A549 (cell line): ENCODE data around the gene LHX1. TPM values are rescaled to one million over a fixed set of nuclear protein-coding genes. Genes with fewer than 3 reads are reported as not detected.

Experiments used
- ATAC-seq, 2 experiments: fragments of 200-7000 bp in 1 of 2; fragments of >200 bp in 1 of 2; cut with Nextera tagmentation in 1 of 2; cut with Tn5 transposase in 1 of 2; 3 replicates each; pipeline versions ENCODE4 v1.8.0 to v1.9.1; 2018 to 2020; ENCODE audit warnings: mild to moderate bottlenecking in 1 of 2, moderate library complexity in 1 of 2
- CTCF ChIA-PET: fragments of 300-600 bp; sonication (Branson Sonifier 250); formaldehyde crosslinking; extraction: SDS; loops from one replicate; lab custom pipeline; 2021; ENCODE audit warnings: antibody characterized with exemption, inconsistent platforms; lab: Yijun Ruan, JAX
- POLR2A ChIA-PET: fragments of 350-600 bp; formaldehyde crosslinking; extraction: SDS; loops from one replicate; lab custom pipeline; 2021; ENCODE audit warnings: antibody characterized with exemption, inconsistent platforms; lab: Yijun Ruan, JAX
- DNase-seq, 2 experiments: peaks; one replicate each; pipeline versions ENCODE4 v3.0.0 to v3.0.0-alpha.2; 2011 to 2016; ENCODE audit warnings: low read depth in 1 of 2, low spot score in 1 of 2
- FAIRE-seq: peaks from 2 replicates; lab custom pipeline; 2011; peaks lifted over from hg19 to GRCh38; lab: Jason Lieb, UNC
- H3K27ac ChIP-seq, 2 experiments: fragments of >200 bp; sonication (Bioruptor Twin); formaldehyde crosslinking; 3 replicates each; pipeline ENCODE4 v1.5.1; 2016 to 2017
- H3K4me1 ChIP-seq: fragments of >200 bp; sonication (Bioruptor Twin); formaldehyde crosslinking; 3 replicates; pipeline ENCODE4 v1.6.1; 2016
- H3K4me2 ChIP-seq: fragments of >200 bp; sonication (Bioruptor Twin); formaldehyde crosslinking; 3 replicates; pipeline ENCODE4 v1.6.1; 2016
- H3K4me3 ChIP-seq: fragments of >200 bp; sonication (Bioruptor Twin); formaldehyde crosslinking; 3 replicates; pipeline ENCODE4 v1.5.1; 2016
- H3K9me3 ChIP-seq: fragments of >200 bp; sonication (Bioruptor Twin); formaldehyde crosslinking; 3 replicates; pipeline ENCODE4 v1.6.1; 2016
- CBX2 ChIP-seq: fragments of 200-600 bp; sonication (generic); IDR thresholded peaks from 2 replicates; pipeline ENCODE4 v1.6.1; 2016; ENCODE audit warnings: low read depth, mild to moderate bottlenecking, borderline replicate concordance
- CBX8 ChIP-seq: fragments of 200-600 bp; sonication (generic); IDR thresholded peaks from 2 replicates; pipeline ENCODE4 v1.6.1; 2016
- CHD4 ChIP-seq: fragments of 200-600 bp; sonication (generic); IDR thresholded peaks from 2 replicates; pipeline ENCODE4 v1.6.1; 2016; ENCODE audit warnings: antibody characterized with exemption, mild to moderate bottlenecking, borderline replicate concordance
- FOSL2 ChIP-seq, 2 experiments: fragments of 450-650 bp in 1 of 2; fragments of >200 bp in 1 of 2; sonication (Bioruptor Twin) in 1 of 2; formaldehyde crosslinking; IDR thresholded peaks; 2 replicates each; pipeline versions ENCODE4 v1.5.0 to v1.6.1; 2016 to 2020; ENCODE audit warnings: mild to moderate bottlenecking in 1 of 2, moderate library complexity in 1 of 2
- HOXB5 ChIP-seq: fragments of 250-450 bp; sonication (Bioruptor Pico); IDR thresholded peaks from 2 replicates; pipeline ENCODE4 v1.5.0; 2020; ENCODE audit warnings: mild to moderate bottlenecking, moderate library complexity
- KDM1A ChIP-seq: fragments of 200-600 bp; sonication (generic); IDR thresholded peaks from 2 replicates; pipeline ENCODE4 v1.6.1; 2016; ENCODE audit warnings: low read depth, mild to moderate bottlenecking
- MAFK ChIP-seq: fragments of 450-650 bp; IDR thresholded peaks from 2 replicates; pipeline ENCODE4 v1.6.1; 2014; ENCODE audit not compliant: partially characterized antibody
- NR3C1 ChIP-seq: fragments of >200 bp; sonication (Bioruptor Twin); formaldehyde crosslinking; IDR thresholded peaks from 3 replicates; pipeline ENCODE4 v1.6.1; 2017
- POLR2A ChIP-seq: IDR thresholded peaks from 2 replicates; pipeline ENCODE4 v1.6.1; 2012; ENCODE audit warnings: mild to moderate bottlenecking, low read length
- RCOR1 ChIP-seq: fragments of 150-350 bp; IDR thresholded peaks from 2 replicates; pipeline ENCODE4 v1.6.1; 2014; ENCODE audit warnings: antibody characterized with exemption, low read length, low read depth
- RFX5 ChIP-seq: fragments of 450-650 bp; IDR thresholded peaks from 2 replicates; pipeline ENCODE4 v1.7.1; 2014; ENCODE audit warnings: antibody characterized with exemption, mild to moderate bottlenecking, moderate library complexity
- SREBF2 ChIP-seq: fragments of 450-650 bp; IDR thresholded peaks from 2 replicates; pipeline ENCODE4 v1.6.1; 2014; ENCODE audit warnings: mild to moderate bottlenecking, moderate library complexity
- TFCP2L1 ChIP-seq: fragments of 250-450 bp; sonication (Bioruptor Pico); IDR thresholded peaks from 2 replicates; pipeline ENCODE4 v1.5.0; 2021; ENCODE audit warnings: mild to moderate bottlenecking
- ZFP36 ChIP-seq: fragments of 450-650 bp; IDR thresholded peaks from 2 replicates; pipeline ENCODE4 v1.6.1; 2014; ENCODE audit warnings: borderline replicate concordance; ENCODE audit not compliant: partially characterized antibody
- WGBS: methylation state at CpG from one replicate; pipeline ENCODE4 v1.1.6; 2017; ENCODE audit errors: missing lambda C conversion rate; 5-methylcytosine and 5-hydroxymethylcytosine counted together
- polyA plus RNA-seq, 4 experiments: library from polyadenylated mRNA; depleted of rRNA in 3 of 4; stranded (reverse); fragments of >200 nt; fragmentation: RNase III in 1 of 4; extraction: RNeasy Plus Mini Kit Qiagen cat#74134 plus additional on column Dnase treatment in 1 of 4; gene quantifications; 2 replicates in 3 of 4; 3 replicates in 1 of 4; pipeline ENCODE4 v1.2.3, GENCODE V29; 2011 to 2017
- TF ChIP-seq, protein P1 (sequence below): fragments of 250-450 bp; sonication (Bioruptor Pico); IDR thresholded peaks from 2 replicates; pipeline ENCODE4 v1.5.0; 2020; ENCODE audit warnings: low read depth, mild to moderate bottlenecking, moderate library complexity
- TF ChIP-seq, protein P2 (sequence below): fragments of 450-650 bp; IDR thresholded peaks from 2 replicates; pipeline ENCODE4 v1.6.1; 2014; ENCODE audit warnings: antibody characterized with exemption

Gene LHX1
- polyA plus RNA-seq, 2 of the 4 experiments (the other 2 are of a cell fraction) = 0.53 to 2.2 TPM

- TF ChIP-seq TFCP2L1 (CRISPR knock-in tag) (no peak), CBX2 (no peak), POLR2A (peak; percentile 88), ZFP36 (no peak), SREBF2 (no peak), MAFK (no peak), NR3C1 (no peak)
Observed at GRCh38 chr17:36948717-36949460, 11.6 kb downstream of the LHX1 start, which contains the start of gene AATF (continued).

DNA sequence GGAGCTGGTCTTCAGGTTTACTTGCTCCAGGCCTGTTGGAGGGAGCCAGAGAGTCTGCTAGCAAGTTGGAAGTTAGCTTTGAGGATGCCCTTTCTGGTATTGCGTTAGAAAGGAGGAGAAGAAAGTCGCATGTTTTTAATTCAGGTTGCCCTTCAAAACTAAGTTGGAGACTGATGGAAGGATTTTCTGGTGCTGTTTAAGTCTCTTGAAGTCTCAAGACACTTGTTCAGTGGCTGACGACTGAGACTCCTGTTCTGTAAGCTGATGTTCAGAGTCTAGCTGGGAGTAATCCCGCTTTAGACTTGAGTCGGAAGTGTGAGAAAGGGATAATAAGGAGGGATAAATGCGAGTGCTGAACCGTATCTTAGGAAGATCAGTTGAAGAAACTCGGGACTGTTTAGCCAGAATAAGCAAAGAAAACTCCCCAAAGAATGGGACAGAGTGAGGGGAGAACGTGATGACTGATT lies 12.2 kb downstream of the LHX1 start:
- POLR2A ChIA-PET = interaction anchor here (0.8 to 2.4 kb wide), 11 partner anchors 9 to 348 kb away, joined by 3 to 25 read pairs (median 3); partner anchors contain the start of gene MRM1
- Histone ChIP-seq H3K4me3 (peak overlapping the region; percentile 73), H3K9me3 (no peaks in the 10 kb centered on the region), H3K4me2 (peak overlapping the region; percentile 87), H3K4me1 (peaks cover 25% of the 10 kb centered on the region), H3K27ac (peak overlapping the region; percentile 90)
- DNase-seq (no peak), FAIRE-seq (no peak), ATAC-seq (peak; percentile 44 to 60; a peak in 5 of 6 replicates)
- TF ChIP-seq TFCP2L1 (CRISPR knock-in tag) = no peak
- TF ChIP-seq CHD4 = no peak
- TF ChIP-seq, protein P1, sequence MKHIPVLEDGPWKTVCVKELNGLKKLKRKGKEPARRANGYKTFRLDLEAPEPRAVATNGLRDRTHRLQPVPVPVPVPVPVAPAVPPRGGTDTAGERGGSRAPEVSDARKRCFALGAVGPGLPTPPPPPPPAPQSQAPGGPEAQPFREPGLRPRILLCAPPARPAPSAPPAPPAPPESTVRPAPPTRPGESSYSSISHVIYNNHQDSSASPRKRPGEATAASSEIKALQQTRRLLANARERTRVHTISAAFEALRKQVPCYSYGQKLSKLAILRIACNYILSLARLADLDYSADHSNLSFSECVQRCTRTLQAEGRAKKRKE (CRISPR knock-in tag) = 0 out of 2 replicates have a peak, but pooled peaks have one; percentile 12
- TF ChIP-seq HOXB5 (CRISPR knock-in tag) = 0 out of 2 replicates have a peak, but pooled peaks have one; percentile 7
- CTCF ChIA-PET = interaction anchor here (0.8 to 1.8 kb wide), 10 partner anchors 9 to 291 kb away, joined by 3 to 10 read pairs (median 3); no protein-coding TSS in a partner anchor
- WGBS = 6% methylated on average over 9 of the region's 9 CpGs

- H3K4me2 ChIP-seq = peak overlapping the region; percentile 87
- CTCF ChIA-PET = interaction anchor here (0.8 to 1.7 kb wide), 3 partner anchors 82 to 244 kb away, joined by 3 to 6 read pairs (median 3); no protein-coding TSS in a partner anchor
- no peaks in the 10 kb centered on the region for H3K9me3 ChIP-seq
- H3K4me1 ChIP-seq = peaks cover 25% of the 10 kb centered on the region
- POLR2A ChIA-PET = interaction anchor here (0.8 to 2.4 kb wide), 4 partner anchors 8 to 29 kb away, joined by 3 to 25 read pairs (median 3); no protein-coding TSS in a partner anchor
- ATAC-seq = no peak
- 82% methylated on average over 8 of the region's 8 CpGs for WGBS
- TF ChIP-seq CHD4 (no peak), TFCP2L1 (CRISPR knock-in tag) (0 out of 2 replicates have a peak, but pooled peaks have one; percentile 29), RFX5 (no peak), CBX8 (no peak)
- TF ChIP-seq, all 56 proteins: peak for 1
- no peak for DNase-seq
- H3K27ac ChIP-seq = peak overlapping the region; percentile 90; a peak in 5 of 6 replicates
- peak overlapping the region; percentile 73 for H3K4me3 ChIP-seq
- no peak for FAIRE-seq
Observed at GRCh38 chr17:36950027-36950426, 12.8 kb downstream of the LHX1 start.

- ChIA-PET CTCF (no interaction called here), POLR2A (no interaction called here)
- no peak for DNase-seq
- H3K4me3 ChIP-seq = no peak overlapping the region
- TF ChIP-seq CBX2 (no peak), HOXB5 (CRISPR knock-in tag) (no peak), KDM1A (no peak), FOSL2 (IDR thresholded peaks at IDR 0.05) (no peak), FOSL2 (CRISPR knock-in tag; IDR thresholded peaks at IDR 0.05) (no peak), RCOR1 (no peak), ZFP36 (no peak)
- TF ChIP-seq, protein P2, sequence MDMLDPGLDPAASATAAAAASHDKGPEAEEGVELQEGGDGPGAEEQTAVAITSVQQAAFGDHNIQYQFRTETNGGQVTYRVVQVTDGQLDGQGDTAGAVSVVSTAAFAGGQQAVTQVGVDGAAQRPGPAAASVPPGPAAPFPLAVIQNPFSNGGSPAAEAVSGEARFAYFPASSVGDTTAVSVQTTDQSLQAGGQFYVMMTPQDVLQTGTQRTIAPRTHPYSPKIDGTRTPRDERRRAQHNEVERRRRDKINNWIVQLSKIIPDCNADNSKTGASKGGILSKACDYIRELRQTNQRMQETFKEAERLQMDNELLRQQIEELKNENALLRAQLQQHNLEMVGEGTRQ = no peak
- TF ChIP-seq, all 56 proteins: peak for 0
- 89% methylated on average over 5 of the region's 5 CpGs for WGBS
- H3K9me3 ChIP-seq = no peaks in the 10 kb centered on the region
- H3K4me1 ChIP-seq = peaks cover 25% of the 10 kb centered on the region
- no peak for ATAC-seq
- peak overlapping the region; percentile 87 for H3K4me2 ChIP-seq
- no peak for FAIRE-seq
- H3K27ac ChIP-seq = no peak overlapping the region
Observed at GRCh38 chr17:36951084-36951789, 14.0 kb downstream of the LHX1 start.
